GM12878 (cell line): ENCODE data around the gene ABCC1. TPM values are rescaled to one million over a fixed set of nuclear protein-coding genes. Genes with fewer than 3 reads are reported as not detected.

Experiments used
- ATAC-seq: fragments of 200-7000 bp; cut with Tn5 transposase; 3 replicates; pipeline ENCODE4 v1.9.1; 2020; ENCODE audit warnings: mild to moderate bottlenecking, moderate library complexity
- BruUV-seq: library from RNA; stranded (reverse); fragments of 400-500 nt; replicated peaks from 2 replicates; lab custom pipeline; 2021; lab: Mats Ljungman, UMichigan
- CTCF ChIA-PET: fragments of 300-600 bp; sonication (Branson Sonifier 250); formaldehyde crosslinking; extraction: SDS; loops from one replicate; lab custom pipeline; 2021; ENCODE audit warnings: inconsistent platforms; lab: Yijun Ruan, JAX
- POLR2A ChIA-PET: fragments of 350-600 bp; formaldehyde crosslinking; extraction: SDS; loops from one replicate; lab custom pipeline; 2021; ENCODE audit warnings: inconsistent platforms; lab: Charles Lee
- RAD21 ChIA-PET: fragments of 300-600 bp; sonication (Branson Sonifier 250); formaldehyde crosslinking; loops from one replicate; lab custom pipeline; 2023; ENCODE audit warnings: antibody characterized with exemption; ENCODE audit not compliant: unreplicated experiment; lab: Charles Lee
- SMC1A ChIA-PET: fragments of 300-600 bp; sonication (Branson Sonifier 250); formaldehyde crosslinking; loops from one replicate; lab custom pipeline; 2023; ENCODE audit not compliant: unreplicated experiment, uncharacterized antibody; lab: Charles Lee
- DNase-seq: peaks from one replicate; pipeline ENCODE4 v3.0.0-alpha.2; 2011; ENCODE audit warnings: low read depth, low spot score
- FAIRE-seq: peaks from 3 replicates; lab custom pipeline; 2011; peaks lifted over from hg19 to GRCh38; lab: Jason Lieb, UNC
- H2AFZ ChIP-seq: 2 replicates; pipeline ENCODE4 v1.6.0; 2011; ENCODE audit warnings: low read depth, low read length, control low read depth; ENCODE audit not compliant: control insufficient read depth
- H3K27ac ChIP-seq: 2 replicates; pipeline ENCODE4 v1.5.1; 2011; ENCODE audit warnings: control low read depth; ENCODE audit not compliant: control insufficient read depth, insufficient read depth
- H3K27me3 ChIP-seq, 2 experiments: replicated peaks in 1 of 2; 2 replicates each; pipeline versions ENCODE4 v1.6.0 to v1.6.1; 2011; ENCODE audit warnings: low read length in 1 of 2; ENCODE audit not compliant: control insufficient read depth in 2 of 2, insufficient read depth in 2 of 2
- H3K36me3 ChIP-seq, 2 experiments: 2 replicates each; pipeline ENCODE4 v1.5.1; 2011; ENCODE audit warnings: low read length in 1 of 2; ENCODE audit not compliant: control insufficient read depth in 2 of 2, insufficient read depth in 2 of 2
- H3K4me1 ChIP-seq: 2 replicates; pipeline ENCODE4 v1.6.1; 2011; ENCODE audit warnings: mild to moderate bottlenecking, low read length, moderate library complexity, mixed read lengths; ENCODE audit not compliant: control insufficient read depth, insufficient read depth
- H3K4me2 ChIP-seq: 2 replicates; pipeline ENCODE4 v1.6.0; 2011; ENCODE audit warnings: control low read depth; ENCODE audit not compliant: control insufficient read depth, insufficient read depth
- H3K4me3 ChIP-seq: fragments of 200-600 bp; sonication (generic); 2 replicates; pipeline ENCODE4 v1.5.1; 2016
- H3K79me2 ChIP-seq: 2 replicates; pipeline ENCODE4 v1.6.0; 2011; ENCODE audit warnings: low read length; ENCODE audit not compliant: control insufficient read depth, insufficient read depth
- H3K9ac ChIP-seq: 2 replicates; pipeline ENCODE4 v1.8.0; 2011; ENCODE audit warnings: low read length, control low read depth, mixed read lengths; ENCODE audit not compliant: control insufficient read depth, insufficient read depth
- H3K9me3 ChIP-seq: replicated peaks from 3 replicates; pipeline ENCODE4 v1.5.1; 2011; ENCODE audit warnings: mild to moderate bottlenecking, low read length; ENCODE audit not compliant: control insufficient read depth, insufficient read depth
- H4K20me1 ChIP-seq: 2 replicates; pipeline ENCODE4 v1.6.0; 2011; ENCODE audit not compliant: control insufficient read depth, insufficient read depth
- ASH2L ChIP-seq: fragments of 300-600, 200-600 bp; sonication (generic); IDR thresholded peaks from 2 replicates; pipeline ENCODE4 v1.6.1; 2017; ENCODE audit warnings: low read depth, mild to moderate bottlenecking, borderline replicate concordance
- ATF3 ChIP-seq: IDR thresholded peaks from 2 replicates; pipeline ENCODE4 v1.6.1; 2011; ENCODE audit warnings: low read depth, mild to moderate bottlenecking, low read length, moderate library complexity, borderline replicate concordance; ENCODE audit errors: extremely low read depth
- MYC ChIP-seq: IDR thresholded peaks from 2 replicates; pipeline ENCODE4 v1.6.1; 2011; ENCODE audit warnings: mild to moderate bottlenecking, low read length, moderate library complexity, inconsistent platforms; ENCODE audit not compliant: insufficient read depth, insufficient replicate concordance, insufficient read length, severe bottlenecking
- NFYA ChIP-seq: IDR thresholded peaks from 2 replicates; pipeline ENCODE4 v1.6.1; 2011; ENCODE audit warnings: low read depth, mild to moderate bottlenecking, low read length, improper control_type of control experiment, borderline replicate concordance
- SMAD1 ChIP-seq: fragments of 450-650 bp; IDR thresholded peaks from 2 replicates; pipeline ENCODE4 v1.6.1; 2018; ENCODE audit warnings: mild to moderate bottlenecking, low read depth; ENCODE audit not compliant: partially characterized antibody
- SMC3 ChIP-seq: IDR thresholded peaks from 2 replicates; pipeline ENCODE4 v1.6.1; 2011; ENCODE audit warnings: low read length, improper control_type of control experiment, borderline replicate concordance
- YBX1 ChIP-seq: fragments of 450-650 bp; IDR thresholded peaks from 2 replicates; pipeline ENCODE4 v1.6.1; 2016; ENCODE audit warnings: antibody characterized with exemption
- WGBS: methylation state at CpG from one replicate; pipeline ENCODE4 v1.1.6; 2016; ENCODE audit warnings: low lambda C conversion rate; ENCODE audit not compliant: insufficient replicate concordance, insufficient coverage; ENCODE audit errors: missing lambda C conversion rate; 5-methylcytosine and 5-hydroxymethylcytosine counted together
- in situ Hi-C: fragments of 300-500 bp; cut with MboI; formaldehyde crosslinking; loops from 9 replicates; pipeline ENCODE4 v1.14.3; 2018; ENCODE audit warnings: mixed read lengths
- intact Hi-C: fragments of 100-400 bp; cut with micrococcal nuclease; formaldehyde crosslinking; loops from one replicate; pipeline ENCODE4 v1.14.2; 2022; ENCODE audit not compliant: unreplicated experiment
- polyA plus RNA-seq, 11 experiments: library from polyadenylated mRNA; depleted of rRNA in 4 of 11; unstranded in 6 of 11; stranded (reverse) in 5 of 11; fragments of >200 nt; fragmentation: Nextera tagmentation in 4 of 11; fragmentation: Illumina TruSeq in 1 of 11; extraction: Ambion mirVana in 4 of 11; extraction: Trizol in 1 of 11; gene quantifications; 1 replicate in 1 of 11; 2 replicates in 10 of 11; pipeline versions ENCODE4 v1.2.1 to v1.2.3, GENCODE V29; 2011 to 2016; ENCODE audit warnings: inconsistent platforms in 2 of 11, missing spikeins in 2 of 11, low read depth in 1 of 11
- total RNA-seq, 4 experiments: library from RNA; depleted of rRNA in 3 of 4; stranded (reverse); fragments of >200 nt in 3 of 4; fragmentation: Illumina TruSeq in 1 of 4; extraction: Trizol in 1 of 4; gene quantifications; 2 replicates each; pipeline versions ENCODE4 v1.2.1 to v1.2.3, GENCODE V29; 2013 to 2021
- TF ChIP-seq, protein P1 (sequence below): fragments of 450-650 bp; IDR thresholded peaks from 2 replicates; pipeline ENCODE4 v1.6.1; 2017; ENCODE audit warnings: mild to moderate bottlenecking
- TF ChIP-seq, protein P2 (sequence below): fragments of 450-650 bp; IDR thresholded peaks from 2 replicates; pipeline ENCODE4 v1.6.1; 2017; ENCODE audit warnings: antibody characterized with exemption, mild to moderate bottlenecking, moderate library complexity

The ABCC1 gene
- total and polyA plus RNA-seq, 10 of the 15 experiments (the other 5 are each of a cell fraction or from before 2014, with no cell fraction given) = 3.2 to 44.6 (median 14.5) TPM

DNA sequence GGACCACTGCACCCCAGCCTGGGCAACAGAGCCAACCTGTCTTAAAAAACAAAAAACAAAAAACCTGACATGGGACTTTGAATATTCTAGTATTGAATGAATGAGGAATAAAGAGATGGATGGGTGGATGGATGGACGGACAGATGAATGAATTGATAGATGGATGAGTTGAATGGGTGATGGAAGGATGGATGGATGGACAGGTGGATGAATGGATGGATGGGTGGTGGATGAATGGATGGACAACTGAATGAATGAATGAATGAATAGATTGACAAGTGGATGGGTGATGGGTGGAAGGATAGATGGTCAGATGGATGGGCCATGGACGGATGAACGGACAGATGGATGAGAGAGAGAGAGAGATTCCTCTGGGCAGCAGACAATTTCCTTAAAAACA, 38.2 kb upstream of the ABCC1 start:
- Histone ChIP-seq H3K4me1 (no peaks in the 10 kb centered on the region), H3K4me3 (no peak overlapping the region), H3K27ac (no peak overlapping the region), H3K79me2 (no peaks in the 10 kb centered on the region), H4K20me1 (no peaks in the 10 kb centered on the region), H3K36me3 (no peaks in the 10 kb centered on the region), H3K9me3 (no peaks in the 10 kb centered on the region; the same call in 2 of the 3 replicates), H3K9ac (no peak overlapping the region), H3K27me3 (no peaks in the 10 kb centered on the region), H2AFZ (no peak overlapping the region), H3K4me2 (no peak overlapping the region)
- no TSS peak for BruUV-seq
- POLR2A ChIA-PET = no interaction called here
- in situ Hi-C loops = no loop called here
- FAIRE-seq = no peak
- RAD21 ChIA-PET = no interaction called here
- TF ChIP-seq, protein P1, sequence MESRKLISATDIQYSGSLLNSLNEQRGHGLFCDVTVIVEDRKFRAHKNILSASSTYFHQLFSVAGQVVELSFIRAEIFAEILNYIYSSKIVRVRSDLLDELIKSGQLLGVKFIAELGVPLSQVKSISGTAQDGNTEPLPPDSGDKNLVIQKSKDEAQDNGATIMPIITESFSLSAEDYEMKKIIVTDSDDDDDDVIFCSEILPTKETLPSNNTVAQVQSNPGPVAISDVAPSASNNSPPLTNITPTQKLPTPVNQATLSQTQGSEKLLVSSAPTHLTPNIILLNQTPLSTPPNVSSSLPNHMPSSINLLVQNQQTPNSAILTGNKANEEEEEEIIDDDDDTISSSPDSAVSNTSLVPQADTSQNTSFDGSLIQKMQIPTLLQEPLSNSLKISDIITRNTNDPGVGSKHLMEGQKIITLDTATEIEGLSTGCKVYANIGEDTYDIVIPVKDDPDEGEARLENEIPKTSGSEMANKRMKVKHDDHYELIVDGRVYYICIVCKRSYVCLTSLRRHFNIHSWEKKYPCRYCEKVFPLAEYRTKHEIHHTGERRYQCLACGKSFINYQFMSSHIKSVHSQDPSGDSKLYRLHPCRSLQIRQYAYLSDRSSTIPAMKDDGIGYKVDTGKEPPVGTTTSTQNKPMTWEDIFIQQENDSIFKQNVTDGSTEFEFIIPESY = no peak
- TF ChIP-seq ASH2L (no peak), ATF3 (no peak), NFYA (no peak), YBX1 (no peak), SMAD1 (no peak), SMC3 (no peak), MYC (no peak)
- TF ChIP-seq, protein P2, sequence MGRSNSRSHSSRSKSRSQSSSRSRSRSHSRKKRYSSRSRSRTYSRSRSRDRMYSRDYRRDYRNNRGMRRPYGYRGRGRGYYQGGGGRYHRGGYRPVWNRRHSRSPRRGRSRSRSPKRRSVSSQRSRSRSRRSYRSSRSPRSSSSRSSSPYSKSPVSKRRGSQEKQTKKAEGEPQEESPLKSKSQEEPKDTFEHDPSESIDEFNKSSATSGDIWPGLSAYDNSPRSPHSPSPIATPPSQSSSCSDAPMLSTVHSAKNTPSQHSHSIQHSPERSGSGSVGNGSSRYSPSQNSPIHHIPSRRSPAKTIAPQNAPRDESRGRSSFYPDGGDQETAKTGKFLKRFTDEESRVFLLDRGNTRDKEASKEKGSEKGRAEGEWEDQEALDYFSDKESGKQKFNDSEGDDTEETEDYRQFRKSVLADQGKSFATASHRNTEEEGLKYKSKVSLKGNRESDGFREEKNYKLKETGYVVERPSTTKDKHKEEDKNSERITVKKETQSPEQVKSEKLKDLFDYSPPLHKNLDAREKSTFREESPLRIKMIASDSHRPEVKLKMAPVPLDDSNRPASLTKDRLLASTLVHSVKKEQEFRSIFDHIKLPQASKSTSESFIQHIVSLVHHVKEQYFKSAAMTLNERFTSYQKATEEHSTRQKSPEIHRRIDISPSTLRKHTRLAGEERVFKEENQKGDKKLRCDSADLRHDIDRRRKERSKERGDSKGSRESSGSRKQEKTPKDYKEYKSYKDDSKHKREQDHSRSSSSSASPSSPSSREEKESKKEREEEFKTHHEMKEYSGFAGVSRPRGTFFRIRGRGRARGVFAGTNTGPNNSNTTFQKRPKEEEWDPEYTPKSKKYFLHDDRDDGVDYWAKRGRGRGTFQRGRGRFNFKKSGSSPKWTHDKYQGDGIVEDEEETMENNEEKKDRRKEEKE = no peak
- CTCF ChIA-PET = no interaction called here
- no peak for DNase-seq
- ATAC-seq = no peak
- 100% methylated on average over 3 of the region's 3 CpGs for WGBS
- SMC1A ChIA-PET = no interaction called here
- intact Hi-C loops = no loop called here
